Right atrium auricular region (tissue), 2 donors: ENCODE data around the gene TELO2. TPM values are rescaled to one million over a fixed set of nuclear protein-coding genes. Genes with fewer than 3 reads are reported as not detected.

ENCODE experiments used
- DNase-seq: peaks from one replicate; pipeline ENCODE4 v3.0.0-alpha.2; 2019; ENCODE audit warnings: low spot score
- H3K27ac ChIP-seq, 2 donors: fragments of 200-600 bp; sonication (generic); 1 replicate in 1 of 2; 2 replicates in 1 of 2; pipeline ENCODE4 v1.5.1; 2016 to 2019
- H3K27me3 ChIP-seq, 2 donors: fragments of 200-600 bp; sonication (generic); one replicate each; pipeline versions ENCODE4 v1.5.1 to v1.6.0; 2017 to 2019
- H3K36me3 ChIP-seq: fragments of 200-600 bp; sonication (generic); one replicate; pipeline ENCODE4 v1.5.1; 2016
- H3K4me1 ChIP-seq, 2 donors: fragments of 200-600 bp; sonication (generic); one replicate each; pipeline versions ENCODE4 v1.5.1 to v1.6.0; 2017 to 2019
- H3K4me3 ChIP-seq, 2 donors: fragments of 200-600 bp; sonication (generic); 1 replicate in 1 of 2; 2 replicates in 1 of 2; pipeline ENCODE4 v1.5.1; 2017 to 2019; ENCODE audit warnings: mild to moderate bottlenecking in 1 of 2, moderate library complexity in 1 of 2
- H3K9me3 ChIP-seq, 2 donors: fragments of 200-600 bp; sonication (generic); one replicate each; pipeline ENCODE4 v1.5.1; 2019
- total RNA-seq, 2 donors: library from RNA; depleted of rRNA; stranded (reverse); fragments of >200 nt; gene quantifications; one replicate each; pipeline ENCODE4 v1.1.0, GENCODE V29; 2016
- TF ChIP-seq, protein P1 (sequence below), 2 donors: fragments of 200-600 bp; sonication (generic); IDR thresholded peaks; one replicate each; pipeline ENCODE4 v1.5.1; 2019; ENCODE audit warnings: antibody characterized with exemption in 2 of 2

Gene TELO2
- total RNA-seq, 2 donors from 2014 or later: 11.3 to 11.5 TPM

DNA sequence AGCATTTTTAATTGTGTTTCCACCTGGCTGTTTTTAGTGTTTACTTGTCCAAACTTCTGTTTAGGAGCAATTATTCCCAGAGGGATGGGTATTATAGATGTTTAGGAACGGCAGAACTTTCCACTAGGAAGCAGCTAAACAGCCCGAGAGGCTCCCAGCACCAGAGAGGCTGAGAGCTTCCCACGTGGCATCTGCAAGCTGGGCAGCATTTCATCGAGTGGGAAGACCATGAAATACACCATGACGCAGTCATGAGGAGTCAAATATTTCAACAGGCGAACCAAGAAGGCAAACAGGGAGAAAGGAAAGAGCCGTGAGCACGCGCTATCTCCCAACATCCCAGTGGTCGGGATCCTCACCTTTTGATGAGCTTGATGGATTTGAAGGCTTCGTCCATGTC is 64.4 kb downstream of the TELO2 start:
- H3K4me1 ChIP-seq: no peaks in the 10 kb centered on the region
- no peaks in the 10 kb centered on the region for H3K9me3 ChIP-seq
- H3K27ac ChIP-seq: no peak overlapping the region
- peaks cover 47% of the 10 kb centered on the region for H3K36me3 ChIP-seq
- H3K4me3 ChIP-seq: no peak overlapping the region
- no peak for DNase-seq
- no peaks in the 10 kb centered on the region for H3K27me3 ChIP-seq
- TF ChIP-seq, protein P1, sequence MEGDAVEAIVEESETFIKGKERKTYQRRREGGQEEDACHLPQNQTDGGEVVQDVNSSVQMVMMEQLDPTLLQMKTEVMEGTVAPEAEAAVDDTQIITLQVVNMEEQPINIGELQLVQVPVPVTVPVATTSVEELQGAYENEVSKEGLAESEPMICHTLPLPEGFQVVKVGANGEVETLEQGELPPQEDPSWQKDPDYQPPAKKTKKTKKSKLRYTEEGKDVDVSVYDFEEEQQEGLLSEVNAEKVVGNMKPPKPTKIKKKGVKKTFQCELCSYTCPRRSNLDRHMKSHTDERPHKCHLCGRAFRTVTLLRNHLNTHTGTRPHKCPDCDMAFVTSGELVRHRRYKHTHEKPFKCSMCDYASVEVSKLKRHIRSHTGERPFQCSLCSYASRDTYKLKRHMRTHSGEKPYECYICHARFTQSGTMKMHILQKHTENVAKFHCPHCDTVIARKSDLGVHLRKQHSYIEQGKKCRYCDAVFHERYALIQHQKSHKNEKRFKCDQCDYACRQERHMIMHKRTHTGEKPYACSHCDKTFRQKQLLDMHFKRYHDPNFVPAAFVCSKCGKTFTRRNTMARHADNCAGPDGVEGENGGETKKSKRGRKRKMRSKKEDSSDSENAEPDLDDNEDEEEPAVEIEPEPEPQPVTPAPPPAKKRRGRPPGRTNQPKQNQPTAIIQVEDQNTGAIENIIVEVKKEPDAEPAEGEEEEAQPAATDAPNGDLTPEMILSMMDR (IDR thresholded peaks at IDR 0.05): no peak

DNA sequence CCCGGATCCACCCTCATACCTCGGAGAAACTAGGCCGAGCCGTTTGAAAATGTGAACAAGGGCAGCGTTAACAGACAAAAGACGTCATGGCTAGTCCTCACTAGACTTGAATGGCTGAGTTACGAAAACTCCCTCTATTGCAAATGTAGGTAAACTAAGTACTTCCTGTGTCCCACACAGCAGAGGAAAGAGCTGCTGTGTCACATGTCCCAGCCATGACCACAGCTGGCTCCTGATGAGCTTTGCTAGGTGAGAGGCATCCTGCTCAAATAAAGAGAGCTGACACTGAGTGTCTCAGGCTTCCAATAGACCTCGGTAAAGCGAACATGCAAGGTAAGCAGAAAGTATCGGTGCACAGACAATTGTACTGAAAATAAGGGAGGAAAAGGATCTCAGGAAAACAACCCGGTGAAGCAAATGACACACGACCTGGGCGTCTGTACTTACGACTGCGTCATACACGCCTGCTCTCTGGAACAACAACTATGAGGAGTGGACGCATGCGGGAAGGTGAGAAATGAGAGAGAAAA is 66.4 kb downstream of the TELO2 start:
- H3K27me3 ChIP-seq: no peaks in the 10 kb centered on the region
- H3K27ac ChIP-seq: no peak overlapping the region
- TF ChIP-seq, protein P1 (IDR thresholded peaks at IDR 0.05): no peak
- no peaks in the 10 kb centered on the region for H3K9me3 ChIP-seq
- H3K4me3 ChIP-seq: no peak overlapping the region
- no peak for DNase-seq
- peaks cover 43% of the 10 kb centered on the region for H3K36me3 ChIP-seq
- H3K4me1 ChIP-seq: no peaks in the 10 kb centered on the region

Other genes starting within 250 kb of the TELO2 start
- under 1 TPM in 1 of 2 donors, not detected in 1; 0.63 TPM for gene TPSD1, start 237.3 kb upstream of the TELO2 start, total RNA-seq
- gene UBE2I, start 183.7 kb upstream of the TELO2 start, total RNA-seq: 10 to 100 TPM; 58.8 to 59.5 TPM
- gene BAIAP3, start 159.7 kb upstream of the TELO2 start, total RNA-seq: 1 to 10 TPM in 1 of 2 donors, under 1 TPM in 1; 0.35 to 2.4 TPM
- 10 to 100 TPM; 72.8 to 73.7 TPM for gene TSR3, start 141.5 kb upstream of the TELO2 start, total RNA-seq
- 10 to 100 TPM; 31.8 to 46.7 TPM for gene GNPTG, start 141.4 kb upstream of the TELO2 start, total RNA-seq
- 10 to 100 TPM; 11.0 to 17.6 TPM for gene UNKL, start 78.7 kb upstream of the TELO2 start, total RNA-seq
- 10 to 100 TPM; 13.4 to 19.7 TPM for gene UQCC4, start 72.6 kb upstream of the TELO2 start, total RNA-seq
- gene PERCC1, start 62.3 kb upstream of the TELO2 start, total RNA-seq: not detected
- gene CCDC154, start 48.8 kb upstream of the TELO2 start, total RNA-seq: not detected
- 10 to 100 TPM; 19.4 to 31.7 TPM for gene CLCN7, start 18.3 kb upstream of the TELO2 start, total RNA-seq
- gene PTX4, start 4.4 kb upstream of the TELO2 start, total RNA-seq: under 1 TPM in 1 of 2 donors, not detected in 1; 0.24 TPM
- gene TMEM204, start 40.3 kb downstream of the TELO2 start, total RNA-seq: 10 to 100 TPM; 35.1 to 42.2 TPM
- gene IFT140, start 118.7 kb downstream of the TELO2 start, total RNA-seq: 10 to 100 TPM in 1 of 2 donors, 1 to 10 TPM in 1; 6.4 to 13.0 TPM
- gene CRAMP1, start 119.0 kb downstream of the TELO2 start, total RNA-seq: 1 to 10 TPM; 7.7 to 9.7 TPM
- gene JPT2, start 184.9 kb downstream of the TELO2 start, total RNA-seq: 10 to 100 TPM; 11.7 to 16.1 TPM
- 10 to 100 TPM; 43.1 to 43.3 TPM for gene MAPK8IP3, start 212.8 kb downstream of the TELO2 start, total RNA-seq